IPS DF 19.7 (cell line): Measurements from ENCODE around the gene DHRSX.
"Not testable (repeated sequence)": the region's sequence is repeated elsewhere in the genome, so short reads cannot be mapped to it uniquely, and the experiment has no call there.

Source experiments
- DNase-seq: peaks from one replicate; pipeline ENCODE4 v3.0.0-alpha.2; 2013; ENCODE audit warnings: low read depth, low spot score

Gene DHRSX

GRCh38 chrX:2397229-2398063 is 103.3 kb downstream of the DHRSX start:
- no peak for DNase-seq

- no peak for DNase-seq
These were observed 105.3 kb downstream of the DHRSX start for GRCh38 chrX:2395261-2395992.

- peak; percentile 98 for DNase-seq
These were observed 108.7 kb downstream of the DHRSX start for GRCh38 chrX:2391869-2392606.

GRCh38 chrX:2390754-2391153 is 110.0 kb downstream of the DHRSX start:
- DNase-seq = no peak

- not testable (repeated sequence) for DNase-seq
These were observed 111.0 kb downstream of the DHRSX start for GRCh38 chrX:2389731-2390130.

- DNase-seq = no peak
These were observed 111.5 kb downstream of the DHRSX start for GRCh38 chrX:2389324-2389723.

- DNase-seq = no peak
These were observed 112.1 kb downstream of the DHRSX start for GRCh38 chrX:2388669-2389068.

- DNase-seq = no peak
These were observed 113.0 kb downstream of the DHRSX start for GRCh38 chrX:2387614-2388239.

GRCh38 chrX:2385224-2385623 is 115.6 kb downstream of the DHRSX start:
- DNase-seq = no peak

- no peak for DNase-seq
These were observed 116.3 kb downstream of the DHRSX start for GRCh38 chrX:2384486-2384885.

GRCh38 chrX:2383735-2384134 is 117.0 kb downstream of the DHRSX start:
- DNase-seq = no peak

GRCh38 chrX:2383144-2383543 is 117.6 kb downstream of the DHRSX start:
- DNase-seq = no peak

GRCh38 chrX:2382433-2383048 is 118.2 kb downstream of the DHRSX start:
- not testable (repeated sequence) for DNase-seq

GRCh38 chrX:2376166-2376565 is 124.6 kb downstream of the DHRSX start:
- no peak for DNase-seq

GRCh38 chrX:2374086-2374485 is 126.7 kb downstream of the DHRSX start:
- DNase-seq = no peak

- DNase-seq = no peak
These were observed 127.2 kb downstream of the DHRSX start for GRCh38 chrX:2373615-2374014.

GRCh38 chrX:2371026-2371711 is 129.6 kb downstream of the DHRSX start:
- peak; percentile 68 for DNase-seq

GRCh38 chrX:2370456-2370855 is 130.3 kb downstream of the DHRSX start:
- no peak for DNase-seq

- DNase-seq = no peak
These were observed 131.6 kb downstream of the DHRSX start for GRCh38 chrX:2369206-2369605.

GRCh38 chrX:2360731-2361130 is 140.0 kb downstream of the DHRSX start:
- DNase-seq = no peak

GRCh38 chrX:2359522-2359921 is 141.3 kb downstream of the DHRSX start:
- DNase-seq = not testable (repeated sequence)
